Measurements from ENCODE around the gene ZNF280A. TPM values are rescaled to one million over a fixed set of nuclear protein-coding genes. Genes with fewer than 3 reads are reported as not detected.

ZNF280A gene
- total RNA-seq (under 1 TPM in 1 of 7 donors, not detected in 6; 0.51 TPM), polyA plus RNA-seq (not detected)
- long read RNA-seq, donor 1 = 0 reads
- long read RNA-seq, donor 2 = 0 reads

- DNase-seq = no peak
- H3K9me3 ChIP-seq = no peaks in the 10 kb centered on the region
- no peak within 1 kb of the TSS for H3K27ac ChIP-seq
- H3K4me1 ChIP-seq = no peaks in the 10 kb centered on the region
- no peak for TF ChIP-seq POLR2AphosphoS5 (IDR thresholded peaks at IDR 0.05)
- TF ChIP-seq CTCF (IDR thresholded peaks at IDR 0.05 in 8 of 11, conservative IDR thresholded peaks at IDR 0.05 in 3 of 11) = no peak
- H3K36me3 ChIP-seq = no peaks in the 10 kb centered on the region
- intact Hi-C loops (cut with DNase I; ENCODE audit: low total_unique reads) = no loop called here
- peaks cover 0 to 35% (median 0%) of the 10 kb centered on the region in 7 donors for H3K27me3 ChIP-seq (replicated peaks in 1 of 7)
- H3K4me3 ChIP-seq = no peak within 1 kb of the TSS
- 69 to 81% (median 73%) methylated on average over 12 of the region's 12 CpGs for WGBS, 5 donors
These were observed at the start of gene ZNF280A for GRCh38 chr22:22520020-22520656. ZNF280A (minus strand) TSS chr22:22520270; CDS start chr22:22515630, 4,640 bp downstream.

GRCh38 chr22:22569218-22569617 is 49.1 kb upstream of the ZNF280A start:
- no peak for DNase-seq
- no peak overlapping the region for H3K4me3 ChIP-seq
- peaks cover 0 to 33% (median 0%) of the 10 kb centered on the region in 7 donors for H3K27me3 ChIP-seq (replicated peaks in 1 of 7)
- TF ChIP-seq POLR2A (IDR thresholded peaks at IDR 0.05) (no peak), CTCF (IDR thresholded peaks at IDR 0.05 in 8 of 11, conservative IDR thresholded peaks at IDR 0.05 in 3 of 11) (no peak), POLR2AphosphoS5 (IDR thresholded peaks at IDR 0.05) (no peak)
- no peak overlapping the region for H3K27ac ChIP-seq
- intact Hi-C loops (cut with DNase I; ENCODE audit: low total_unique reads) = no loop called here
- WGBS, 5 donors = 81 to 85% (median 83%) methylated on average over 5 of the region's 5 CpGs
- H3K36me3 ChIP-seq = no peaks in the 10 kb centered on the region
- peaks cover 0 to 4% (median 0%) of the 10 kb centered on the region in 8 donors for H3K9me3 ChIP-seq
- H3K4me1 ChIP-seq = no peaks in the 10 kb centered on the region

GRCh38 chr22:22565981-22566380 is 45.9 kb upstream of the ZNF280A start:
- Histone ChIP-seq H3K4me3 (no peak overlapping the region), H3K36me3 (no peaks in the 10 kb centered on the region), H3K27ac (no peak overlapping the region), H3K27me3 (replicated peaks in 1 of 7) (peaks cover 0 to 24% (median 0%) of the 10 kb centered on the region in 7 donors), H3K9me3 (peaks cover 0 to 4% (median 0%) of the 10 kb centered on the region in 8 donors), H3K4me1 (no peaks in the 10 kb centered on the region)
- TF ChIP-seq CTCF (IDR thresholded peaks at IDR 0.05 in 8 of 11, conservative IDR thresholded peaks at IDR 0.05 in 3 of 11) (no peak), POLR2AphosphoS5 (IDR thresholded peaks at IDR 0.05) (no peak), POLR2A (IDR thresholded peaks at IDR 0.05) (no peak)
- no peak for DNase-seq
- intact Hi-C loops (cut with DNase I; ENCODE audit: low total_unique reads) = no loop called here
- WGBS, 5 donors = 93 to 97% (median 95%) methylated on average over 2 of the region's 2 CpGs

GRCh38 chr22:22558972-22559603 is 39.0 kb upstream of the ZNF280A start, which contains the start of gene PRAME:
PRAME (minus strand) TSS chr22:22559265; CDS start chr22:22556832, 2,433 bp downstream.
- 49 to 57% (median 56%) methylated on average over 29 to 32 of the region's 32 CpGs for WGBS, 5 donors
- peaks cover 0 to 10% (median 3%) of the 10 kb centered on the region in 6 donors for H3K4me1 ChIP-seq
- H3K9me3 ChIP-seq = no peaks in the 10 kb centered on the region
- no peak within 1 kb of the TSS for H3K27ac ChIP-seq
- H3K27me3 ChIP-seq (replicated peaks in 1 of 7) = peaks cover 0 to 4% (median 0%) of the 10 kb centered on the region in 7 donors
- H3K36me3 ChIP-seq = no peaks in the 10 kb centered on the region
- peak; percentile 88 for DNase-seq
- intact Hi-C loops (cut with DNase I; ENCODE audit: low total_unique reads) = no loop called here
- H3K4me3 ChIP-seq = no peak within 1 kb of the TSS
- TF ChIP-seq CTCF (IDR thresholded peaks at IDR 0.05 in 8 of 11, conservative IDR thresholded peaks at IDR 0.05 in 3 of 11) = peak in 9 of 11 experiments; percentile 23 to 73 (median 61)
- no peak for TF ChIP-seq POLR2A (IDR thresholded peaks at IDR 0.05)
